Fibroblast of upper back skin (primary cell): ENCODE results near the gene AREL1.

Experiments used
- DNase-seq: peaks from one replicate; pipeline ENCODE4 v3.0.0-alpha.2; 2013

Gene AREL1

DNA sequence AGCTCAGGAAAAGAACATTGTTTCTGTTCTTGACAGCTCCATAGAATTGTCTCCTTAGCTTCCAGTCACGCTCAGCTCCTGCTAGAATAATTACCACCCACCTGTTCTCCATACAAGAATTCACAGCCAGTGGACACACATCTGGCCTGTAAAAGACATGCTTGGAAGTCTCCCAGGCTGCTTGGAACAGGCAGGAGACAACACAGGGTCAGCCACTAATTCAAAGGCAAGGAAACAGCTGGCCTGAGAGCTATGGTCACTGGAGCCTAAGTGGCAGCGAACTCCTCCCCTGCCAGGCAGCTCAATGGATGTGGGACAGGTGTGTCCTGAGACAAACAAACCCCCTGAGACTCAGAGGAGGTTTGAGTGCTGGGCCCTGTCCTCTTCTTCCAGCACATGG is 77.9 kb downstream of the AREL1 start:
- no peak for DNase-seq

DNA sequence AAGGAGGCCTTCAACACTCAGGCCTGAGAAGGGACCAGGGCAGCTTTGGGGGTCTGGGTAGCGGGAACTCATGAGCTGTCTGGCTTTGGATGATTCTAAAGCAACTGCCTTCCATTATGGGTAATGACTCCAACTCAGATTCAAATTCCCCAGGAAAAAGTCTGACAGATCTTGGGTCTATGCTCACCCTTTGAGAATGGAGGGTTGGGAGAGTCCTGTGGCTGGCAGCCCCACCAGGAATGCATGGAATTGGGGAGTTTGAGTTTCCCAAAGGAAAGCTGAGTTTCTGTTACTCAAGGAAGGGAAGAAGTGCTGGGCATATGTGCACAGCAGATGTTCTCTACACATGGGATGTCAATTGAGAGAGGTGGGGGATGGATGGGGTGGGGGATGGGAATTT is 78.4 kb downstream of the AREL1 start:
- peak; percentile 83 for DNase-seq

DNA sequence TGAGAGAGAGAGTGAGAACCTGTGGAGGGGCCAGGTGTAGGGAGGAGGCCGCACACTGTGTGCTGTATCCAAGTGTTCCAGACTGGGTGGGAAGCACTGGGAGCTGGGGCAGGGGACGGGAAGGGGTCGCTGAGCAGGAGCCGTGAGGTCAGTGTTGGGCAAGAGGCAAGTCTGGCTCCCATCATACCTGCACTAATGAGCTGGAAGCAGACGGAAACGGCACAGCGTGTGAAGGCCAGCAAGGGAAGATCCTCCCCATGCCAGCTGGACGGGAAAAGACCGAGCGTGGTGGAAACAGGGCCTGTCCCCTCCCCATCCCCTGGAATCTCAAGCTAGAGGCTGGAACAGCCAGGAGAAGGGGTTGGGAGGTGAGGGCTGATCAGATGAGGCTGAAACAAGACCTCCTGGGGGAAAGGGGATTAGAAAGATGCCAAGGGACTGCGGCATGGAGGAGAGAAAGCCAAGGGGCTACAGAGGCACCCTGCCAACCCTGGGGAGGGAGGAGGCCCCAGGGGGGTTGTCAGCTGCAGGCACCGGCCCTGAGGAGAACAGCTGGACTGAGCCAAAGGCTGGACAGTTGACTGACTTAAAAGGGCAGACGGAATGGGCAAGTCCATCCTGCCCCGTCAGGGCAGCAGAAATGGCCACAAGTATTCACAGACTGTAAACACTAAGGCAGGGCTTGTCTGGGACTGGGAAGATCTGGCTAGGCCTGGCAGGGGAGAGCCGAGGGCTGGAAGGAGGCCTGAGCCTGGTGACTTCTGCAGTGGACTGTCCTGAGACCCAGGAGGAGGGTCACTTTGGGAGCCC is 81.8 kb downstream of the AREL1 start:
- no peak for DNase-seq

DNA sequence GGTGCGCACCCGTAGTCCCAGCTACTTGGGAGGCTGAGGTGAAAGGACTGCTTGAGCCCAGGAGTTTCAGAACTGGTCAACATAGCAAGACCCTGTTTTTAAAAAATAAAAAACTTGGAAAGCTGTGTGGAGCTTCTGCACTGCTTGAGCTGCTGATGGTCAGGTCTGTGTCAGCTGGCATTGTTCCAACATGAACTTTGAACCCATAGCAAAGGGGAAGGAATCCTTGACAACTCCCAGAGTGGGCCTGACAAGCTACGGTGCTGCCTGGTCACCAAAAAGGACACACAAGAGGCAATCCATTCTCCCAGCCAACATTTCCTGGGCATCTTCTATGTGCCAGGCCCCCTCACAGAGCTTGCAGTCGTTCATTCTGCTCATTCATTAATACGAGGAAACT is 84.5 kb downstream of the AREL1 start:
- no peak for DNase-seq

DNA sequence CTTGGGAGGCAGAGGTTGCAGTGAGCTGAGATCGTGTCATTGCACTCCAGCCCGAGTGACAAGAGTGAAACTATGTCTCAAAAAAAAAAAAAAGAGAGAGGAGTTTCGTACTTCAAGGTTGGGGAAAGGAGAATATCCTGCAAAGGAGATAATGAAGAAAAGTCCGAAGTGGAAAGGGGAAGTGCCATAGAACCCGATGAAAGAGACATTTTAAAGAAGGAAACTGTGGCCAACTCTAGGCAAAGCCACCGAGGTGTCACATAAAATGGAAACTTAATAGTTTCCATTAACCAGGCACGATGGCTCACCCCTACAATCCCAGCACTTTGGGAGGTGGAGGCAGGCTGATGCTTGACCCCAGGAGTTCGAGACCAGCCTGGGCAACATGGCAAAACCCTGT is 85.8 kb downstream of the AREL1 start:
- DNase-seq, result no peak

DNA sequence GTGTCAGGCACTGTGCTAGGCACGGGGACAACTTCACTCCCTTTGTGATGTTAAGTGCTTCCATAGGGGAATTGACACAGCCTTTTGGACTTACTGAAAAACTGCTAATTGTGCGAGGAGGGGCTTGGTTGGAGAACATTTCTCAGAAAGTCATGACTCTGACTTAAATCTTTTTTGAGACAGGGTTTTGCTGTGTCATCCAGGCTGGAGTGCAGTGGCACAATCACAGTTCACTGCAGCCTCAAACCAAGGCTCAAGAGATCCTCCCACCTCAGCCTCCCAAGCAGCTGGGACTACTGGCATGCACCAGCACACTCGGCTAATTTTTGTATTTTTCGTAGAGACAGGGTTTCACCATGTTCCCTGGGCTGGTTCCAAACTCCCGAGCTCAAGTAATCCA is 90.6 kb downstream of the AREL1 start:
- DNase-seq, result no peak

DNA sequence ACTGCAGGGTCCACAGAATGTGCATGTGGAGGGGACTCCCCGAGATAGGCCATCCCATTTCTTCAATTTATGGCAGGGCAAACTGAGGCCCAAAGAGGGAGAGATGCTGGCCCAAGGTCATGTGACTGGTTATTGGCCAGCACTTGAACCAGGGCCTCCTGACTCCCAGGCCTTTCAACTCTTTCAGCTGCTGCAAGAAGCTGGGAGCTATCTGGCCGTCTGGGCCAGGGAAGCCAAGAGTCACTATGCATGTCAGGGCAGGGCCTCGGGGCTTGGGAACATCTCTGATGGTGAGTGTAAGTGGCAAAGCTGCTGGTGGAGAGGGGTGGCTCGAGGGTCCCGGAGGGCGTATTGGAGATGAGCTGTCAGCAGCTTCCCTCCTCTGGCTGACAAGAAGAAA is 91.3 kb downstream of the AREL1 start:
- DNase-seq, result no peak

DNA sequence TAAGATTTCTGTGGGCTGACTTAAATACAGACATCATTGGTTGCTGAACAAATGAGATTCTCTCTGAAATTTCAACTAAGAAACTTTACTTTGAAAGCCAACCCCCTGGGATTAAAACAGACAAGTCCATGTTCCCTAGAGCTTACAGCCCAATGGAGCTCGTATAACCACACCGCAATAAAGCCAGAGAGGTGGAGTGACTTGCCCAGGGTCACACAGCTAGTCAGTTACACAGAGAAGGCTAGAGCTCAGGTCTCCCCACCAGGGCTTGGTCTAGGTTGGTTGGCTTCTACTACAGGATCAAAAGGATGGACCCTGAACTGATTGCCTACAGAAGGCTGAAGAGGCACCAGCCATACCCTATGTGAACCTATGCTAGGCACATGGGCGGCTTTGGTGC is 92.0 kb downstream of the AREL1 start:
- no peak for DNase-seq

DNA sequence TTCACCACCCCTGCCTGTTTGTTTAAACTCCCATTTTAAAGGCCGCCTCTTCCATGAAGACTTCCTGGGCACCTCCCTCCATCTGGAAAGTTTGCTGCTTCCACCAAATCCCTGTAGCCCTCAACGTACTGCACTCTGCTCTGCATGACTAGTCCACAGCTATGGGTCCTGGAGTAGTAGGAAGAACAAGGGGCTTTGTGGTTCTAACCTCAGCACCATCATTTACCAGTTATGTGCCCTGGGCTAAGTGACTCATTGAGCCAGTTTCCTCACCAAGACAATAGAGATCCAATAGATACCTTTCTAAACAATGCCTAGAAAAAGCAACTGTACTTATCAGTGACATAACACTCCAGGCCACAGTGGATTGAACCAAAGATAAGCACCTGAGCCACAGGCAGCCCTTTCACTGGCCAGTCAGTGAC is 92.4 kb downstream of the AREL1 start:
- DNase-seq, result peak; percentile 96

DNA sequence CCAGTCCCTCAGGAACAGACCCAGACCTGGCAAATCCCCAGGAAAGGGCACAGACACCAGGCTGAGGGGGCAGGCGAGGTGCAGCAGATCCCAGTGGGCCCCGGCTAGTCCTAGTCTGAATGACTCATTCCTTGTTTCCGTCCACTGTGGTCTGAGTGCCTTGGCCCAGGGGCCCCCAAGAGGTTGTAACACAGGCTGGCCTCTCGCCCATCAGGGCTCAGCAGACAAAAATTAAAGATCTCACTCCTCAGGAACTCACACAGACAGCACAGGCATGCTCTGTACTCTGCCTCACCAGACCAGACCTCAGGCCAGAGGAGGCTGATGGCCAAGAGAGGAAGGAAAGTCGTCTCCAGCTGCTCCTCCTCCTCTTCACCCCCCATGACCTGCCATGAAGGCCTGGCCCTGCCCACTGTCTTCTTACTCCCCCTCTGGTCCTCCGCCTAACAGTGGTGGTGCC is 93.2 kb downstream of the AREL1 start:
- DNase-seq, result peak; percentile 98

DNA sequence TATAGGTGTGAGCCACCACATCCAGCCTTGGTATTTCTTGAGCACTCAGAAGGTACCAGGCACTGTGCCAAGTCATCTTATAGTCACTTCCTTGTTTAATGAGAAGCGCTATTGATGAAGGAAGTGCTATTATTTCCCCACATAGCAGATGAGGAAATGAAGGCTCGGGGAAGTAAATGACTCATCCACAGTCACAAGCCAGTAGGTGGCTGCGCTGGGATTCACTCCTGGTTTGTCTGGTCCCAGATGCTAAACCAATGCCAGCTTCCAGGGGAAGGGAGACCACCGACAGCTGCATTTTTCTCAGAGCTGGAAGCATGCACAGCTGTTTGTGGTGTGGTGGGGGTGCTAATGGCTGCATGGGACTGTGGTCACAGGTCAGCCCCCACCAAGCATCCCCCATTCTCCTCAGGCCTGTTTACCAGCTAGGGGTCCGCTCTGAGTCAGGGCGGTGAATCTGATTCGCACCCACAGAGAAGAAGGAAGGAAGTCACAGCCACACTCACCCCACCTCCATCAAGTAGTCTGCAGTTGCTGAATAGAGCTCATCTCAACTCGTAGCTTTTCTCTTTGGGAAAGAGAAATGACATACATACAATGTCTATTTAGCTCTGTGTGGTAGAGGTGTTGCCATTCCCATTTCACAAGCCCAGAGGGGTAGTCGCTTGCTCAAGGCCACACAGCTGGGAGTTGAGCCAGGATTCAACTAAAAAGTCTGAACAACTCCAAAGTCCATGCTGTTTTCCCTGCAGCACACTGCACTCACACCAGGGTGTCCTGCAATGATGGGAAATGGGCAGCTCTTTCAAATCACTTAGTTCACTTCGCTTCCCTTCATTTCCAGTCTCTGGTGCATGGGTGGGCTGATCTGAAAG is 94.6 kb downstream of the AREL1 start:
- peak; percentile 89 for DNase-seq

DNA sequence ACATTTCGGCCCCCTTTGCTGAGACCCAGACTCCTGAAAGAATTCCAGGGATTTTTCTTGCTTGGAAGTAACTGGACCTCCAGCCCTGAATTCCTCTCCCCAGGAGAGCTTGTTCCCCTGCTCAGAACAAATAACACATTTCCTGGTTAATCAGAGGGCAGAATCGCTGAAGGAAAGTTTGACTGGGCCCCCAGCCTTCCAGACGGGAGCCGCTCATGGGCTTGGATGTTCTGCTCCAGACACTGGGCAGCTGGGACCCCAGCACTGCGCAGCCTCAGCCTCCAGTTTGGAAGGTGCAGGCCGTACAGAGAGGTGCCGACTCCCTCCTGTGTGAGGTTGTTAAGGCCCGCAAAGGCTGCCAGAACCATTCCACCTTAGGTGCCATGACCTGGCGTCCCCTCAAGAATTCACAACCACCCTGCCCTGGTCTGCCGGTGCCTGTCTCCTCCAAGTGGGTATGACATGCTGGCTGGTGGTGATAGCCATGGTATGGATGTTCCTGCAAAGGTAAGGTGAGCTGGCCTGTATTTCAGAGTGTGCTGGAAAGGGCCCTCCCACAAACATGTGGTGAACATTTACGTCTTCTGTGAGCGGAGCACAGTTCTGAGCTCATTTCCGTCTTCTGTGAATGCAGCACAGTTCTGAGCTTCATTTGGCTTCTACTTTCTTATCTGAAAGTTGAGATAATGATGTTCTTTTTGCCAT is 95.7 kb downstream of the AREL1 start:
- DNase-seq, result peak; percentile 70

DNA sequence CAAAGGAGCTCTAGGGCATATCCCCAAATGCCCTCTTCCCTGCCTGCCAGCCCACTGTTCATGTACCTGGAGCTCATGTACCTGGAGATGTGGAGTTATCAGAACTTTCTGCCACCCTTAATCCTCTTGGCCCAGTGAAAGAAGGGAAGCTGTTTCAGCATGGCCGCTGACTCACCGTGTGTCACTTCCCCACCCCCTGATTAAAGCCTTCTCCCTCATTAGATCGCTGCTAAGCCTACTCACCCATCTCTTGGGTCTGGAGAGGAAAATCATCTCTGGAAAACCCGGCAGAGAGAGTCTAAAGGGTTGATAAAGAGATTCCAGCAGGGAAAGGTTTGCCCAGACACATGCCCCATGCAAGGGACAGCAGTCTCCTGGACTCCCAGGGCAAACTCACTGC is 96.4 kb downstream of the AREL1 start:
- DNase-seq, result peak; percentile 88

DNA sequence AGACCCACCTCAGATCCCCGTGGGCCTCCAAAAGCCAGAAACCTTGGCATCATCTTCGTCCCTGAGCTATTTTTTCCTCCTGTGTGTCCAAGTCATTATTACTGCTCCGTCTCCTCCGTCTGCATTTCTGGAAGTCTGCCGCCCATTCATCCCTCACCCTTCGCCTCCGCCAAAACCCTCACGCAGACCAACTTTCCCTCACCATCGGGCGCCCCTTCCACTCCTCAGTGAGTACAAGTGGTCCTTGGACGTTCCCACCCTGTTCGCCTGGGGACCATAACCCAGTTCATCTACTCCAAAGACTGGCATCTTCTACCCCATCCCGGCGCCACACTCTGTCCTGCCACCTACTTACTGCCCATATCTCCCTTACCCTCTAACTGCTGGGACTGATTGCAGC is 97.1 kb downstream of the AREL1 start:
- DNase-seq, result no peak

DNA sequence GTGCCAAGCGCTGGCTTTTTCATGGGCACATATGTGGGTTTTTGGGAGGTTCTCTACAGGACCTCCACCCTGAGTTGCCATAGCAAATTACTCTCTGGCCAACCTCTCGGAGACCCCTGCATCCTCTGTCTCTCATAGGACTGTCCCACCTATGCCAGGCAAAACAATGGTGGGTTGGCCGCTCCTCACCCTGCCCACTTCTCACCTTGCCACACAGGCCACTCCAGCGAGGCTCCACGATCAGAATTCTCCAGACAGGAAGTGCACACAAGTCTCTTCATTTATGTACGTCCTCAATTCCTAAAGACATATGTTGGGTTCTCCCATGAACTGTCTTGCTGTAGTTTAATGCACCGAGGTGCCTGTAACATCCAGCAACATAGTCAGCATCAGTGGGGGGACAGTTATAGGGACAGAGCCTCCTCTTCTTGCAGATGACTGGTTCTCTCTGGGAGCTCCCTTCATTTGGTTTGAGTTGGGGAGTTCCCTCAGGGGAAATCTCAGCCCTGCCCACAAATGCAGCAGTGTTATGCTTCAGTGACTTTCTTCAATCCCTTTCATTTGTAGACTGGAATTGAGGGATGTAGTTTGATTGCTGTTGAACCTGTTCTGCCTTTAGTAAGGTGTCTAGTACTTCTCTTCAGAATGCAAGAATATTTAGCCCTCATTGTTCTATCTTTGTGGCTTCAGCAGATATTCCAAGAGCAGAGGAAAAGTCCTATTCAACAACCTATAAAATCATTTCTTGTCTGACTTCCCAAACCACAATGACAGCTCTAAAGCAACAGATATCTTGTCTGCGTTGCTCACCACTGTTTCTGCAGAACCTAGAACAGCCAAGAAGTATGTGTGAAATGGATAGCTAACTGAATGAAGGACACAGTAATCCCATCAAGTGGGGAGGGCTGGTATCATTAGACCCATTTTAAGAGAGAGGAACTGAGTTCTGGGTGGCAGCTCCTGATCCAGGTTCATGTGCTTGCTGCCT is 98.1 kb downstream of the AREL1 start:
- DNase-seq, result peak; percentile 57

DNA sequence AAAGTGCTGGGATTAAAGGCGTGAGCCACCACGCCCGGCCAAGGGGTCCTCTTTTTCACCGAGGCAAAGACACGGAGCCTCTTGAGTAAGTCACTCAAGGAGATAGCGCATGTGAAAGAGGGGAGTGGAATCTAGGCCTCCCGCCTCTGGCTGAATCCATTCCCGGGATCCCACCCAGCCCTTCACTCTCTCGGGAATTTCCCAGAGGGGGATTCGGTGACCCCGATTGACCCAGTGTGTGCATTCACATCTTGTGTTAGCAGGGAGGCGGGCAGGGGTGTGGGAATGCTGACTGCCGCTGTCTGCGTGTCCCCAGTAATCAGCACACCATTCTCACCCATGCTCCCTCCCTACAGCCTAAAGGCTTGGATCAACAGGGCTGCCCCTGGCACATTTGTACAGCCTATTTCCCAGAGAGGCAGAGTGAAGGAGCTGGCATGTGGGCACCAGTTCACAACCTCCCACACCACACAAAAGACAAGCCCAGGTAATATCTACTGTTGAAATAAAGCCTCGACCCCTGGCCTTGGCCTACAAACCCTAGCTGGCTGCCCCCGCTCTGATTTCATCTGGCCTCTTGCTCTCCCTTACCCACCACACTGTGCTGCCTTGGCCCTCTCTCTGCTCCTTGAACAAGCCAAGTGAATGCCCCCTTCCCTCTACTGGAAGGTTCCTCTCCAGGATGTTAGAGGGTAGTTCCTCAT is 99.5 kb downstream of the AREL1 start:
- DNase-seq, result no peak

DNA sequence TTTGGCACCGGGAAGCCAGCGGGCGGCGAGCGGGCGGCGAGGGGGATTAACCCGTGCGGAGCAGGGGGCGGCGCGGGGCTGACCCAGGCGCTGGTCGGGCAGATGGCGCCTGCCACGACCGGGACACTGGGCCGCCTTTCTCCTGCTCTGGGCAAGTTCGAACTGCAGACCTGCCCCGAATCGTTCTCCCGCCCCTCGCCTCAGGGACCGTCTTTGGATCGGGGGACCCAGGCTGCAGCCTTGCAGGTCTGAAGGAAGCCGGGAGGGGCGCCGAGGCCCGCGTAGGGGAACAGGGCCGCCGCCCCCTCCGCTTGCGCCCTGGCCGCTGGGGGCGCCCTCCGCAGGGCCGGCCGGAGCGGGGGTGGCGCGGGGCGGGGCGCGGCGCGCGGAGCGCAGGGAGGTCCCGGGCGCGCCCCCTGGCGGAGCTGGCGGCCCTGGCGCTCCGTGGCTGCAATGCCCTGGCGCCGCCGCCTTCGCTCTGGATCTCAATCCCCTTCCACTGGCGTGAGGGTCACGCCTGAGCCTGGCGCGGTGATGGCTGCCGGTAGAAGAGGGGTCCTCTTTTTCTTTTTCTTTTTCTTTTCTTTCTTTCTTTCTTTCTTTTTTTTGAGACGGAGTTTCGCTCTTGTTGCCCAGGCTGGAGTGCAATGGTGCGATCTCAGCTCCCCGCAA is 100.4 kb downstream of the AREL1 start:
- DNase-seq, result peak; percentile 76

DNA sequence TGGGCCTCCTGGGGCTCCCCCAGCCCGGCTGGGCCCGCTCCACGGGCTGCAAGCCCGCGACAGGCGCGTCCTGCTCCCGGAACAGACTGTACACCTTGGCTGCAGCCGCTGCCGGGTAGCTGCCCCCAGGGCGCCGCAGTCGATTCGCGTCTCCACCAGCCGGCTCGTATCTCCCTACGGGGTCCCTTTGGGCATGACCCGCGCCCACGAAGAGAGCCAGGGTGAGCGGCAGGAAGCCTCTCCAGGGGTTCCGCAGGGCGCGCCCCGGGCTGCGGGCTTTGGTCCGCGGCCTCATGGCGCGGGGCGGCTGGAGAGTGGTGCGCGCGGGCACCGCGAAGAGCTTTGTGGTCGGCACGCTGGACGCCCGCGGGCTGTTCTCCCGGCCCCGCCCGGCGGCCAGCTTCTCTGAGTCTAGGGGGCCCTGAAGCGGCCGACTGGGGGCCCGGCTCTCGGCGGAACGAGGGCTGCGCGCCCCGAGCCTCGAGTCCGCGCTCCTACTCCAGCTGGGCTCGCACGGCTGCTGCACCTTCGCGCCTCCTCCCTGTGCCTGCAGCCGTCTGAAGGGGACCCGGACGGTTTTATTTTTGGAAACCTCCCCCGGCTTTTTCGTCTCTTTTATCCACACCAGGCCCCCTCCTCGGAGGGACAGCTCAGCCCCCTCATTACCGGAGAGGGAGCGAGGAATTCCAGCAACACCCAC is 101.1 kb downstream of the AREL1 start, which contains the start of gene LTBP2:
Gene LTBP2 (minus strand): TSS at position 588 of the 700 bp plus-strand sequence. CDS start 293 bp downstream, at position 295.
- peak; percentile 44 for DNase-seq
